Epithelial cell of esophagus (primary cell): ENCODE results near the gene ATCAY.
"Not testable (repeated sequence)": the region's sequence is repeated elsewhere in the genome, so short reads cannot be mapped to it uniquely, and the experiment has no call there.

Source experiments
- DNase-seq: peaks from one replicate; pipeline ENCODE4 v3.0.0; 2010; ENCODE audit warnings: low read depth
- H3K4me3 ChIP-seq: 2 replicates; pipeline ENCODE4 v1.5.1; 2011; ENCODE audit warnings: mild to moderate bottlenecking, low read length, control low read depth
- CTCF ChIP-seq: IDR thresholded peaks from 2 replicates; pipeline ENCODE4 v1.5.1; 2011; ENCODE audit warnings: low read depth, mild to moderate bottlenecking, low read length, control low read depth, inconsistent platforms; ENCODE audit not compliant: insufficient read depth; ENCODE audit errors: missing control alignments

The ATCAY gene

DNA sequence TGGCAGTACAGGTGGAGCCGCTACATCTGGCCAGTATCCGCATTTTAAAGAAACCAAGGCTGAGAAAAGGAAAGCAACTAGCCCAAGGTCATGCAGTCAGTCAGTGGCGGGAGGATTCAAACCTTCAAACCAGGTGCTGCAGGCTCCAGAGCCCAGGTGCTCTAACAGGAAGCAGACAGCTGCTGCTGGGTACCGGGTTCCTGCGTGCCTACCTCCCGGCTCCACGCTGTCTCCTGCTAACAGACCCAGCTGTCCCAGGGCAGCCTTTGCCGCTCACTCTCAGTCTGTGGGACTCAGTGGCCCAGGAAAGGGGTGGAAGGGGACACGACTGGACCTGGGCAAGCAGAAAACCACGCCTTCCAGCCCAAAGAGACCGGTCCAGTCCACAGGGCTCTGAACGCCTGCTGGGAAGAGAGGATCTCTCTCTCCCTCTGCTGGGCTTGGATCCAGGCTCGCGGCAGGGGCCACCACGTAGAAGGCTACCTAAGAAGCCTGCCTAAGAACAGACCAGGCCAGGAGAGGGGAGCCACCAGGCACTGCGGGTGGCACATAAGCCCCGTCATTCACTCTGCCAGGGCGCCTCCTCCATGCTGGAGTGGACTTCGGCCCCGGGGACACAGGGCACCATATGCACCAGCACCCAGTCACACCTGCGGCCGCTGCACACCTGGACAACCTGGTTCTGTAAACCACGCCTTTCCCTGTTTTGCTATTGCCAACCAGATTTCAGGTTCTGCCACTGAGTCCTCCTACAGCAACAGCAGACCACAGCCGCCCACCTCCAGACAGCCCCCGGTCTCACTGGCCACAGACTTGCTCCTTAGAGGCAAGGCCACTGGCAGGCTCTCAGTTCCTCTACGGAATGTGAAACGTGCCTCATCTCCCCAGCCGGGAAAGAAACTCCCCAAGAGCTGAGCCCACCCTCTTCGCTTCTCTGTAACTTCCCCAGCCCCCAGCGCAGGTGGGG is 85.8 kb downstream of the ATCAY start:
- no peak overlapping the region for H3K4me3 ChIP-seq
- DNase-seq: no peak
- TF ChIP-seq CTCF: no peak

GRCh38 chr19:3967983-3968382 is 87.5 kb downstream of the ATCAY start:
- H3K4me3 ChIP-seq, DNase-seq: not testable (repeated sequence)

- DNase-seq: peak; percentile 98
- peak overlapping the region; percentile 92 for H3K4me3 ChIP-seq
- TF ChIP-seq CTCF: no peak
Measured at GRCh38 chr19:3968556-3969434, 88.3 kb downstream of the ATCAY start.

DNA sequence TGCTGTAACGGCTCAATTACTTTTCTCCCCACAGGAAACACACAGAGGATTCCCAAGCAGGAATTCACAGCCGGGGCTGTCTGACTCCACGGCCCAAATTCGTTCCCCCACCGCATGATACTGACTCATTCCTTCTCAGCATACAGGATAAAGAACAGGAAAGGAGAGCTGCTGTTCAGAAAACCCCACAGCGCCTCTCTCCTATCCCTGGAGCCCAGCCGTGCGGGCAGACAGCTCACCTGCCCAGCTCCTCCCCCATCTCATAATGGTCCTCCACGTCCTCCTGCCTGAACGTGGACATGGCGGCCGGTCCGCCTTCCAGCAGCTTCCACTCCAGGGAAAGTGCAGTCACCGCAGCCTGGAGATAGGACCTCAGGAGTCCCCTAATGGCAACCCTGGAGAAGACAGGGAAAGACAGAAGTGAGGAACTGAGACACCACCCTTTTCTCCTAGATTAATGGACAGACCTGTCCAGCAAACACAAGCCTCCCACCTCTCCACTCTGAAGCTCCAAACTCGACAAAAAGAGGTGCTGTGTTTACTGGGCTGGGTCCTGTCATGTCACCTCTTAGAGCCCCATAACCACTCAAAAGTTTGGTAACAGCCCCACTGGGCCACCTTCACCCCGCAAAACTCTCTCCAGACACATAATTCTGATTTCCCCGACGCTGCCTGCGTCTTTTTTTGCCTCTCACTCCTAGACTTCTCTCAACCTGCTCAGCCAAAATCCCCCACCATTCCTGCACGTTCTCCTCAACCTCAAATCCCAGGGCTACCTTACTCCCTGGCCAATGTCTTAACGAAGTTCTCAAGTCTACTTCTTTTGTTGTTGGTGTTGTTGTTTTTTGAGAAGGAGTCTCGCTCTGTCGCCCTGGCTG is 89.2 kb downstream of the ATCAY start:
- peak overlapping the region; percentile 92 for H3K4me3 ChIP-seq
- TF ChIP-seq CTCF: peak; percentile 33
- DNase-seq: peak; percentile 96

DNA sequence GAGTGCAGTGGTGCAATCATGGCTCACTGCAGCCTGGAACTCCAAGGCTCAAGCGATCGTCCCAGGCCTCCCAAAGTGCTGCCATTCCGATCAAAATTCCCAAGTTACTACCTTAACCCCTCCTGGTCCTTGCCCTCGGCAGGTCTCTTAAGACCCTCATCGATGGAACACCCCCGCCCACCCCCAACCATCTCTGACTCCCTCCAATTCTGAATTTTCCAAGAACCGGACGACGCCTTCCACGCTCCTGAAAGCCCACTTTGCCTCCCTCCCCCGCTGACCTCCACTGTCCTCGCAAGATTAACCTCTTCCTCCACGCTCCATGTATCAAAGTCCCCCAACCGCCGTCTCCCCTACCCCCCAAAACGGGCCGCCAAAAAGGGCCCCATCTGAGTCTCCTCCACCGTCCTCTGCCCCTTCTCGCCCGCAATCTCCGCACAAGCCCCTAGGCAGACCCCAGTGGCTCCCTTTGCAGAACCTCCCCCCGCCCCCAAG is 89.9 kb downstream of the ATCAY start:
- no peak for DNase-seq
- TF ChIP-seq CTCF: no peak
- peak overlapping the region; percentile 92 for H3K4me3 ChIP-seq

- peak; percentile 99 for DNase-seq
- TF ChIP-seq CTCF: no peak
- peak within 1 kb of the TSS; percentile 92 for H3K4me3 ChIP-seq
Measured at GRCh38 chr19:3970808-3971598, 90.5 kb downstream of the ATCAY start, which contains the start of gene DAPK3. DAPK3 (minus strand) TSS chr19:3971099; CDS start chr19:3969735, 1,364 bp downstream.
